H9 (cell line): Measurements from ENCODE around the gene ARHGEF7. TPM values are rescaled to one million over a fixed set of nuclear protein-coding genes. Genes with fewer than 3 reads are reported as not detected.

ENCODE experiments used
- DNase-seq: peaks from one replicate; pipeline ENCODE4 v3.0.0-alpha.2; 2017
- H2AFZ ChIP-seq: one replicate; pipeline ENCODE4 v1.6.1; 2013; ENCODE audit warnings: mild to moderate bottlenecking, low read length, control low read depth, moderate library complexity
- H2AK5ac ChIP-seq: 2 replicates; pipeline ENCODE4 v1.6.1; 2013; ENCODE audit warnings: low read length, control low read depth, mixed read lengths; ENCODE audit not compliant: insufficient read length
- H2BK120ac ChIP-seq: one replicate; pipeline ENCODE4 v1.6.1; 2013; ENCODE audit warnings: low read depth, mild to moderate bottlenecking, low read length, control low read depth, inconsistent platforms; ENCODE audit not compliant: poor library complexity, severe bottlenecking
- H2BK12ac ChIP-seq: 2 replicates; pipeline ENCODE4 v1.6.1; 2013; ENCODE audit warnings: low read length, control low read depth, mixed read lengths, low read depth; ENCODE audit not compliant: insufficient read length
- H2BK15ac ChIP-seq: 2 replicates; pipeline ENCODE4 v1.6.1; 2013; ENCODE audit warnings: low read depth, low read length, control low read depth
- H2BK20ac ChIP-seq: one replicate; pipeline ENCODE4 v1.6.1; 2013; ENCODE audit warnings: low read depth, mild to moderate bottlenecking, low read length, control low read depth, inconsistent platforms; ENCODE audit not compliant: poor library complexity, severe bottlenecking
- H2BK5ac ChIP-seq: 2 replicates; pipeline ENCODE4 v1.6.1; 2013; ENCODE audit warnings: low read length, control low read depth, mixed read lengths; ENCODE audit not compliant: insufficient read length
- H3K14ac ChIP-seq: 2 replicates; pipeline ENCODE4 v1.6.1; 2013; ENCODE audit warnings: low read length, control low read depth; ENCODE audit not compliant: insufficient read depth
- H3K18ac ChIP-seq: 2 replicates; pipeline ENCODE4 v1.6.1; 2013; ENCODE audit warnings: low read depth, mild to moderate bottlenecking, mixed read lengths, low read length, control low read depth; ENCODE audit not compliant: insufficient read length
- H3K23ac ChIP-seq: 2 replicates; pipeline ENCODE4 v1.6.1; 2013; ENCODE audit warnings: low read length, control low read depth, mixed read lengths, low read depth; ENCODE audit not compliant: insufficient read length
- H3K23me2 ChIP-seq: 2 replicates; pipeline ENCODE4 v1.6.1; 2013; ENCODE audit warnings: low read depth, mild to moderate bottlenecking, mixed read lengths, low read length, control low read depth; ENCODE audit not compliant: insufficient read length, poor library complexity, severe bottlenecking
- H3K27ac ChIP-seq: 2 replicates; pipeline ENCODE4 v1.5.1; 2013; ENCODE audit warnings: low read length, control low read depth, mixed read lengths, low read depth; ENCODE audit not compliant: insufficient read length
- H3K27me3 ChIP-seq: 2 replicates; pipeline ENCODE4 v1.6.1; 2013; ENCODE audit warnings: low read length, control low read depth, inconsistent platforms; ENCODE audit not compliant: insufficient read depth
- H3K4ac ChIP-seq: 2 replicates; pipeline ENCODE4 v1.6.1; 2013; ENCODE audit warnings: low read depth, mild to moderate bottlenecking, control low read depth, inconsistent platforms, low read length, moderate library complexity
- H3K4me1 ChIP-seq: 2 replicates; pipeline ENCODE4 v1.6.1; 2013; ENCODE audit warnings: low read length, control low read depth, inconsistent platforms; ENCODE audit not compliant: insufficient read depth
- H3K4me2 ChIP-seq: 2 replicates; pipeline ENCODE4 v1.6.1; 2013; ENCODE audit warnings: low read length, control low read depth, mixed read lengths; ENCODE audit not compliant: insufficient read length, insufficient read depth
- H3K56ac ChIP-seq: 2 replicates; pipeline ENCODE4 v1.6.1; 2013; ENCODE audit warnings: low read depth, mild to moderate bottlenecking, mixed read lengths, low read length, control low read depth; ENCODE audit not compliant: insufficient read length
- H3K79me1 ChIP-seq: 2 replicates; pipeline ENCODE4 v1.6.1; 2013; ENCODE audit warnings: low read depth, mild to moderate bottlenecking, moderate library complexity, low read length, control low read depth, inconsistent platforms; ENCODE audit not compliant: insufficient read depth, poor library complexity, severe bottlenecking
- H3K79me2 ChIP-seq: 2 replicates; pipeline ENCODE4 v1.6.1; 2013; ENCODE audit warnings: low read length, control low read depth, inconsistent platforms; ENCODE audit not compliant: insufficient read depth
- H3K9ac ChIP-seq: 2 replicates; pipeline ENCODE4 v1.6.1; 2013; ENCODE audit warnings: low read length, control low read depth, mixed read lengths; ENCODE audit not compliant: insufficient read length; ENCODE audit errors: extremely low read depth
- H3K9me3 ChIP-seq: one replicate; pipeline ENCODE4 v1.6.1; 2013; ENCODE audit warnings: low read depth, low read length, inconsistent platforms; ENCODE audit not compliant: control insufficient read depth
- H3T11ph ChIP-seq: one replicate; pipeline ENCODE4 v1.6.1; 2013; ENCODE audit warnings: mild to moderate bottlenecking, low read length, control low read depth, inconsistent platforms
- H4K20me1 ChIP-seq: one replicate; pipeline ENCODE4 v1.6.1; 2013; ENCODE audit not compliant: control insufficient read depth, insufficient read length, insufficient read depth
- H4K5ac ChIP-seq: 2 replicates; pipeline ENCODE4 v1.6.1; 2013; ENCODE audit warnings: low read depth, mild to moderate bottlenecking, mixed read lengths, low read length, control low read depth; ENCODE audit not compliant: insufficient read length
- H4K8ac ChIP-seq: replicated peaks from 2 replicates; pipeline ENCODE4 v1.6.1; 2013; ENCODE audit warnings: low read length, control low read depth, mixed read lengths, low read depth; ENCODE audit not compliant: insufficient read length
- H4K91ac ChIP-seq: 2 replicates; pipeline ENCODE4 v1.6.1; 2013; ENCODE audit warnings: low read depth, mild to moderate bottlenecking, moderate library complexity, mixed read lengths, low read length, control low read depth; ENCODE audit not compliant: insufficient read length
- H3K27ac Mint-ChIP-seq, 3 experiments: 2 replicates in 2 of 3; 3 replicates in 1 of 3; pipeline ENCODE4 v1.8.0; 2020 to 2021; ENCODE audit warnings: mixed read lengths in 3 of 3, mild to moderate bottlenecking in 1 of 3, moderate library complexity in 1 of 3
- H3K27me3 Mint-ChIP-seq: 2 replicates; pipeline ENCODE4 v1.8.0; 2021; ENCODE audit warnings: low read depth, mild to moderate bottlenecking, moderate library complexity, mixed read lengths
- H3K36me3 Mint-ChIP-seq, 3 experiments: 2 replicates in 2 of 3; 3 replicates in 1 of 3; pipeline ENCODE4 v1.8.0; 2020 to 2021; ENCODE audit warnings: low read depth in 3 of 3, mixed read lengths in 3 of 3; ENCODE audit not compliant: insufficient read depth in 1 of 3
- H3K4me1 Mint-ChIP-seq, 2 experiments: 2 replicates each; pipeline ENCODE4 v1.8.0; 2020; ENCODE audit warnings: mixed read lengths in 2 of 2
- H3K4me3 Mint-ChIP-seq, 2 experiments: 2 replicates in 1 of 2; 3 replicates in 1 of 2; pipeline ENCODE4 v1.8.0; 2020 to 2021; ENCODE audit warnings: mild to moderate bottlenecking in 2 of 2, mixed read lengths in 2 of 2, moderate library complexity in 1 of 2
- H3K9me3 Mint-ChIP-seq, 2 experiments: 2 replicates in 1 of 2; 3 replicates in 1 of 2; pipeline ENCODE4 v1.8.0; 2020; ENCODE audit warnings: mild to moderate bottlenecking in 2 of 2, mixed read lengths in 2 of 2, moderate library complexity in 1 of 2
- WGBS: extraction: QIAGEN DNeasy Blood & Tissue Kit; methylation state at CpG from one replicate; pipeline ENCODE4 v1.1.7; 2013; ENCODE audit warnings: missing lambda C conversion rate, low lambda C conversion rate, mixed read lengths; ENCODE audit not compliant: insufficient read length; ENCODE audit errors: extremely low coverage; 5-methylcytosine and 5-hydroxymethylcytosine counted together
- total RNA-seq: library from RNA; stranded (reverse); gene quantifications from 2 replicates; pipeline ENCODE4 v1.2.1, GENCODE V29; 2021
- TF ChIP-seq, protein P1 (sequence below): fragments of 200-600 bp; sonication (generic); conservative IDR thresholded peaks from 3 replicates; pipeline ENCODE4 v1.8.0; 2021; ENCODE audit warnings: antibody characterized with exemption, mild to moderate bottlenecking

ARHGEF7 gene
- total RNA-seq, 1 experiment from 2014 or later = 51.9 TPM

DNA sequence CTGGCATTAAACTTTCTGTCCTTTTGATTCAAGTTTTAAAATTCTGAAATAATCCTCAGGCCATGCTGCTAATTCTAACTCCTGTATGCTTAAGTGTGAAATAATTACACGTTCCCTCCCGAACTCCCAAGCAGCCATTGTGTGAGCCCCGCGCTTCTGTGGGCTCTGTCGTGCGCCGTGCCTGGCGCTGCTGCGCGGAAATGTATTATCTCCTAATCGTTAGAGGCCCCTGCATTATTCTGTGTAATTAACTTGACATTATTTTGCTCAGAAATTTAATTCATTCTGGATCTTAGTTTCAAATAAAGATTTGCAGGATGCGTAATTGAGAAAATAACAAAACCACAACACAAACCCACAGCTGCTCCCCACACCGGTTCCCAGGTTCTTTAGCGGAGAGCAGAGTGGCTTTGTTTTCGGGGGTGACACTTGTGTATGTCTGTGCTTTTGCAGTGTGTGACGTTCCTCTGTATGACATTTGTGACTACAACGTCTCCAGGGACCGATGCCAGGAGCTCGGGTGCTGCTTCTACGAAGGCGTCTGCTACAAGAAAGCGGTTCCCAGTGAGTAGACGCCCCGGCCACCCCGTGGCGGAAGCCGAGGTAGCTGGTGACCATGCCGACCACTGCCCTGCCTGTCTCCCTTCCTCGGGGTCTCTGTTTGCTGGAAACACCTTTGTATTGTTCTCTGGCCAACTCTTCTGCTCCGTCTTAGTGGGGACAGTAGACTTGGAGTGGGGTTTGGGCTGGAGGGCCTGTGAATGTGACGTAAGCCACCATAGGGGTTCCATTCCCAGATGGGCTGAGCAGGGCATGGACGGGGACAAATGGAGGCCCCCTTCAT lies 212.8 kb downstream of the ARHGEF7 start:
- Histone ChIP-seq H3T11ph (no peak overlapping the region), H3K4me1 (no peaks in the 10 kb centered on the region), H4K91ac (no peak overlapping the region), H2BK12ac (no peak overlapping the region), H2BK15ac (no peak overlapping the region), H3K4ac (no peak overlapping the region), H3K18ac (no peak overlapping the region), H3K9ac (no peak overlapping the region), H3K27ac (no peak overlapping the region), H3K23me2 (no peaks in the 10 kb centered on the region), H3K9me3 (no peaks in the 10 kb centered on the region), H3K27me3 (no peaks in the 10 kb centered on the region), H3K14ac (no peak overlapping the region), H2BK5ac (no peak overlapping the region), H2BK120ac (no peak overlapping the region), H4K5ac (no peak overlapping the region), H3K56ac (no peak overlapping the region), H4K8ac (no peak overlapping the region), H2BK20ac (no peak overlapping the region), H3K4me2 (no peak overlapping the region), H3K23ac (no peak overlapping the region), H2AFZ (no peak overlapping the region), H3K79me1 (no peaks in the 10 kb centered on the region), H2AK5ac (no peak overlapping the region), H4K20me1 (no peaks in the 10 kb centered on the region), H3K79me2 (no peaks in the 10 kb centered on the region)
- Mint-ChIP-seq H3K9me3 (no peaks in the 10 kb centered on the region; a peak in 1 of 5 replicates), H3K27me3 (peaks cover 4% of the 10 kb centered on the region), H3K4me3 (no peak overlapping the region), H3K4me1 (peaks cover 5 to 7% of the 10 kb centered on the region in 2 experiments; a peak in 2 of 4 replicates), H3K36me3 (no peaks in the 10 kb centered on the region), H3K27ac (no peak overlapping the region; a peak in 1 of 7 replicates)
- no CpG with 5 or more reads among the region's 32 CpGs for WGBS
- TF ChIP-seq, protein P1, sequence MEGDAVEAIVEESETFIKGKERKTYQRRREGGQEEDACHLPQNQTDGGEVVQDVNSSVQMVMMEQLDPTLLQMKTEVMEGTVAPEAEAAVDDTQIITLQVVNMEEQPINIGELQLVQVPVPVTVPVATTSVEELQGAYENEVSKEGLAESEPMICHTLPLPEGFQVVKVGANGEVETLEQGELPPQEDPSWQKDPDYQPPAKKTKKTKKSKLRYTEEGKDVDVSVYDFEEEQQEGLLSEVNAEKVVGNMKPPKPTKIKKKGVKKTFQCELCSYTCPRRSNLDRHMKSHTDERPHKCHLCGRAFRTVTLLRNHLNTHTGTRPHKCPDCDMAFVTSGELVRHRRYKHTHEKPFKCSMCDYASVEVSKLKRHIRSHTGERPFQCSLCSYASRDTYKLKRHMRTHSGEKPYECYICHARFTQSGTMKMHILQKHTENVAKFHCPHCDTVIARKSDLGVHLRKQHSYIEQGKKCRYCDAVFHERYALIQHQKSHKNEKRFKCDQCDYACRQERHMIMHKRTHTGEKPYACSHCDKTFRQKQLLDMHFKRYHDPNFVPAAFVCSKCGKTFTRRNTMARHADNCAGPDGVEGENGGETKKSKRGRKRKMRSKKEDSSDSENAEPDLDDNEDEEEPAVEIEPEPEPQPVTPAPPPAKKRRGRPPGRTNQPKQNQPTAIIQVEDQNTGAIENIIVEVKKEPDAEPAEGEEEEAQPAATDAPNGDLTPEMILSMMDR = no peak
- peak; percentile 21 for DNase-seq
